Activated B cell treated with CpG ODN at 0.5 μM for 24 hours (primary cell): ENCODE measurements around the gene MRPL48. TPM values are rescaled to one million over a fixed set of nuclear protein-coding genes. Genes with fewer than 3 reads are reported as not detected.

Source experiments
- ATAC-seq: fragments of 200-7000 bp; cut with Tn5 transposase; one replicate; pipeline ENCODE4 v1.10.0; 2021; ENCODE audit warnings: low read depth, mild to moderate bottlenecking, moderate library complexity
- CTCF ChIA-PET: fragments of 350-600 bp; sonication (Branson Sonifier 250); formaldehyde crosslinking; loops from one replicate; lab custom pipeline; 2021; ENCODE audit warnings: antibody characterized with exemption; lab: Charles Lee
- POLR2A ChIA-PET: fragments of 350-600 bp; sonication (Branson Sonifier 250); formaldehyde crosslinking; loops from one replicate; lab custom pipeline; 2021; ENCODE audit warnings: antibody characterized with exemption; lab: Charles Lee
- DNase-seq: peaks from one replicate; pipeline ENCODE4 v3.0.0; 2022
- H3K27ac Mint-ChIP-seq: one replicate; pipeline ENCODE4 v1.8.0; 2020; ENCODE audit warnings: mixed read lengths
- H3K27me3 Mint-ChIP-seq: one replicate; pipeline ENCODE4 v1.8.0; 2021; ENCODE audit warnings: mixed read lengths
- H3K36me3 Mint-ChIP-seq: one replicate; pipeline ENCODE4 v1.8.0; 2021; ENCODE audit warnings: low read depth, mixed read lengths
- H3K4me1 Mint-ChIP-seq: one replicate; pipeline ENCODE4 v1.8.0; 2021; ENCODE audit warnings: mixed read lengths
- H3K4me3 Mint-ChIP-seq: one replicate; pipeline ENCODE4 v1.8.0; 2020; ENCODE audit warnings: mild to moderate bottlenecking, mixed read lengths
- H3K9me3 Mint-ChIP-seq: one replicate; pipeline ENCODE4 v1.8.0; 2020; ENCODE audit warnings: mixed read lengths
- intact Hi-C: fragments of 100-400 bp; cut with micrococcal nuclease; formaldehyde crosslinking; loops from one replicate; pipeline ENCODE4 v1.15.1; 2024
- total RNA-seq: library from RNA; stranded (reverse); gene quantifications from 2 replicates; pipeline ENCODE4 v1.2.3, GENCODE V29; 2022
- TF ChIP-seq, protein P1 (sequence below): fragments of 200-600 bp; IDR thresholded peaks from one replicate; pipeline ENCODE4 v1.8.0; 2022; ENCODE audit warnings: antibody characterized with exemption, mild to moderate bottlenecking

The MRPL48 gene
- total RNA-seq, 1 donor from 2014 or later, result 38.3 TPM

DNA sequence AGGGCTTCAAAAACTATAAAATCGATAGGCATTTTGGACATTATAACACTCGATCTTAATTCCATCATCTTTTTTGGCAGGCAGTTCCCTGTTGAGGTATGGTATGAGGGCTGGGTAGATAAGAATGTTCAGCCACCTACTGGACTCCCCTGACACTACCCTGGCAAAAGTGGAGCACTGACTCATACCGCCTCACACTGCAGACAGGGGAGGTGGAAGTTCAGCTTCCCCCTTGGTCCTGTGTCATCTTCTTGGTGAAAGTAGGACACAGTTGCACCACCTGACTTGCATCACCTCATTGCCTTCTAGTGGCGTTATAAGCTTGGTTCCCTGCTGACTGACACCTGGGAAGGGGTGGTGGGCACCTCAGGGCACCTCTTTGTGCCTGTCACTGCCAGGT is 119.5 kb downstream of the MRPL48 start:
- no peak for ATAC-seq
- Mint-ChIP-seq H3K4me1 (no peaks in the 10 kb centered on the region), H3K27me3 (no peaks in the 10 kb centered on the region), H3K4me3 (no peak overlapping the region), H3K27ac (no peak overlapping the region), H3K9me3 (no peaks in the 10 kb centered on the region), H3K36me3 (peaks cover 51% of the 10 kb centered on the region)
- ChIA-PET POLR2A (no interaction called here), CTCF (no interaction called here)
- intact Hi-C loops, result no loop called here
- no peak for DNase-seq
- TF ChIP-seq, protein P1, sequence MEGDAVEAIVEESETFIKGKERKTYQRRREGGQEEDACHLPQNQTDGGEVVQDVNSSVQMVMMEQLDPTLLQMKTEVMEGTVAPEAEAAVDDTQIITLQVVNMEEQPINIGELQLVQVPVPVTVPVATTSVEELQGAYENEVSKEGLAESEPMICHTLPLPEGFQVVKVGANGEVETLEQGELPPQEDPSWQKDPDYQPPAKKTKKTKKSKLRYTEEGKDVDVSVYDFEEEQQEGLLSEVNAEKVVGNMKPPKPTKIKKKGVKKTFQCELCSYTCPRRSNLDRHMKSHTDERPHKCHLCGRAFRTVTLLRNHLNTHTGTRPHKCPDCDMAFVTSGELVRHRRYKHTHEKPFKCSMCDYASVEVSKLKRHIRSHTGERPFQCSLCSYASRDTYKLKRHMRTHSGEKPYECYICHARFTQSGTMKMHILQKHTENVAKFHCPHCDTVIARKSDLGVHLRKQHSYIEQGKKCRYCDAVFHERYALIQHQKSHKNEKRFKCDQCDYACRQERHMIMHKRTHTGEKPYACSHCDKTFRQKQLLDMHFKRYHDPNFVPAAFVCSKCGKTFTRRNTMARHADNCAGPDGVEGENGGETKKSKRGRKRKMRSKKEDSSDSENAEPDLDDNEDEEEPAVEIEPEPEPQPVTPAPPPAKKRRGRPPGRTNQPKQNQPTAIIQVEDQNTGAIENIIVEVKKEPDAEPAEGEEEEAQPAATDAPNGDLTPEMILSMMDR, result no peak

DNA sequence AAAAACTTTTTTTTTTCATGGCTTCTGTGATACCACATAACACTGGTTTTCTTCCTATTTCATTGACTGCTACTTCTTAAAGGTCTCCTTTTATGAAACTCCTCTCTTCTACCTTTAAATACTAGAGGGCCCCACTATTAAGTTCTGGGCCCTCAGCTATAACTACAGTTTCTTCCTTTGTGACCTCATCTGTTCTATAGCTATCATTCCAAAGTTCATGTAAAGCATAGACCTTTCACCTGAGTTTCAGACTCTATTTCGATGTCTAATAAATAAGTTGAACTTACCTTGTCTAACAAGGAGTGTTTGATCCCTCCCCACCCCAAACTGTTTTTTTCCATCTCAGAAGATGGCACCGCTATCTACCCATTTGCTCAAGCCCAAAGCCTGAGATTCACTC is 124.4 kb downstream of the MRPL48 start:
- ChIA-PET POLR2A (no interaction called here), CTCF (no interaction called here)
- intact Hi-C loops, result no loop called here
- DNase-seq, result no peak
- no peak for ATAC-seq
- Mint-ChIP-seq H3K27ac (no peak overlapping the region), H3K36me3 (peaks cover 65% of the 10 kb centered on the region), H3K9me3 (no peaks in the 10 kb centered on the region), H3K4me1 (no peaks in the 10 kb centered on the region), H3K4me3 (no peak overlapping the region), H3K27me3 (no peaks in the 10 kb centered on the region)
- TF ChIP-seq, protein P1, result no peak

DNA sequence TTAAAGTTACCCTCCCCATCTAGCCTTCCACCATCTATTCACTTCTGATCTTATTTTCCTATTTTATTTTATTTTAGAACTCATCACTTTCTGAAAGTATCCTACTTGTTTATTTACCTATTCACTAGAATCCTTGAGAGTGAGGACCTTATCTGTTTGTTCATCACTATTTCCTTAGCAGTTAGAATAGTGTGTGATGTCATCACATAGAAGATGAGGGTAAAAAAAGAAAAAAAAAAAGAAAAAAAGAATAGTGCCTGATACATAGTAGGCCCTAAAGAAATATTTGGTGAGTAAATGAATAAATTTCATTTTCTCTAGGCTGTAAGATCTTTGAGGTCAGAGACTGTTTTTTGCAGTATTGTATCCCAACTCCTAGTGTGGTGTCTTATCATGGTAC is 125.8 kb downstream of the MRPL48 start:
- H3K36me3 Mint-ChIP-seq, result peaks cover 74% of the 10 kb centered on the region
- ChIA-PET POLR2A (no interaction called here), CTCF (no interaction called here)
- no peaks in the 10 kb centered on the region for H3K9me3 Mint-ChIP-seq
- no peak overlapping the region for H3K4me3 Mint-ChIP-seq
- no peak overlapping the region for H3K27ac Mint-ChIP-seq
- ATAC-seq, result no peak
- H3K4me1 Mint-ChIP-seq, result no peaks in the 10 kb centered on the region
- TF ChIP-seq, protein P1, result no peak
- intact Hi-C loops, result no loop called here
- H3K27me3 Mint-ChIP-seq, result no peaks in the 10 kb centered on the region
- no peak for DNase-seq

DNA sequence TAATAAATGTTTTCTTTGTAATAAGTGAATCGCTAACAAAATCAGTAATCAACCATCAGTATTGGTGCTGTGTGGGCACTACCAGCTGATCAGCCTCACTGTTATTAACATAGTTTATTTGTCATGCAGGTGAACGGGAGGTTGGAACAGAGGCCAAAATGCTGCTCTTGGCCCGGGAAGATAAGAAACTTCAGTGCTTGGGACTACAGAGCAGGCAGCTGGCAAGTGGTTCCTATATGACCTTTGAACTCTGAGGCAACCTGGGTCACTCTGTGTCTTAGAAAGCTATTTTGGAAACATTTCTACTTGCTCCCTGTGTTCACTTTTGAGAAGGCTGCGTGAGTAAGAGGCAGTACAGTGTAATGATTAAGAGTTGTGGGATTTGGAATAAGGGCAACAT is 126.6 kb downstream of the MRPL48 start:
- DNase-seq (no peak), ATAC-seq (no peak)
- intact Hi-C loops, result no loop called here
- no peak overlapping the region for H3K4me3 Mint-ChIP-seq
- H3K4me1 Mint-ChIP-seq, result no peaks in the 10 kb centered on the region
- H3K36me3 Mint-ChIP-seq, result peaks cover 79% of the 10 kb centered on the region
- TF ChIP-seq, protein P1, result no peak
- ChIA-PET CTCF (no interaction called here), POLR2A (no interaction called here)
- H3K27ac Mint-ChIP-seq, result no peak overlapping the region
- no peaks in the 10 kb centered on the region for H3K27me3 Mint-ChIP-seq
- no peaks in the 10 kb centered on the region for H3K9me3 Mint-ChIP-seq

Other genes with a start within 250 kb of the MRPL48 start
- gene FAM168A, start 189.8 kb upstream of the MRPL48 start, total RNA-seq, result 14.1 and 16.5 TPM in 2 replicates
- 5.0 and 5.6 TPM in 2 replicates for gene PLEKHB1, start 141.3 kb upstream of the MRPL48 start, total RNA-seq
- 53.3 and 61.0 TPM in 2 replicates for gene RAB6A, start 26.8 kb upstream of the MRPL48 start, total RNA-seq
- 75.9 and 79.8 TPM in 2 replicates for gene COA4, start 89.0 kb downstream of the MRPL48 start, total RNA-seq
- 19.6 and 20.2 TPM in 2 replicates for gene PAAF1, start 89.1 kb downstream of the MRPL48 start, total RNA-seq
- gene DNAJB13, start 163.2 kb downstream of the MRPL48 start, total RNA-seq, result not detected in 2 replicates
- 424 and 458 TPM in 2 replicates for gene UCP2, start 195.0 kb downstream of the MRPL48 start, total RNA-seq
- gene UCP3, start 221.2 kb downstream of the MRPL48 start, total RNA-seq, result 4.4 and 5.7 TPM in 2 replicates